Stimulated activated CD4-positive, alpha-beta T cell treated with anti-CD3 and anti-CD28 coated beads, Interleukin-4, amount 100 ng/mL, for 4 hours (primary cell): ENCODE results near the gene TTC39B.
A peak's percentile ranks its signal among the peaks of the same experiment; 100 is the strongest.
"Not testable (repeated sequence)": the region's sequence is repeated elsewhere in the genome, so short reads cannot be mapped to it uniquely, and the experiment has no call there.

Source experiments
- DNase-seq, 2 experiments: peaks; one replicate each; pipeline ENCODE4 v3.0.0-alpha.2; 2020

TTC39B gene

DNA sequence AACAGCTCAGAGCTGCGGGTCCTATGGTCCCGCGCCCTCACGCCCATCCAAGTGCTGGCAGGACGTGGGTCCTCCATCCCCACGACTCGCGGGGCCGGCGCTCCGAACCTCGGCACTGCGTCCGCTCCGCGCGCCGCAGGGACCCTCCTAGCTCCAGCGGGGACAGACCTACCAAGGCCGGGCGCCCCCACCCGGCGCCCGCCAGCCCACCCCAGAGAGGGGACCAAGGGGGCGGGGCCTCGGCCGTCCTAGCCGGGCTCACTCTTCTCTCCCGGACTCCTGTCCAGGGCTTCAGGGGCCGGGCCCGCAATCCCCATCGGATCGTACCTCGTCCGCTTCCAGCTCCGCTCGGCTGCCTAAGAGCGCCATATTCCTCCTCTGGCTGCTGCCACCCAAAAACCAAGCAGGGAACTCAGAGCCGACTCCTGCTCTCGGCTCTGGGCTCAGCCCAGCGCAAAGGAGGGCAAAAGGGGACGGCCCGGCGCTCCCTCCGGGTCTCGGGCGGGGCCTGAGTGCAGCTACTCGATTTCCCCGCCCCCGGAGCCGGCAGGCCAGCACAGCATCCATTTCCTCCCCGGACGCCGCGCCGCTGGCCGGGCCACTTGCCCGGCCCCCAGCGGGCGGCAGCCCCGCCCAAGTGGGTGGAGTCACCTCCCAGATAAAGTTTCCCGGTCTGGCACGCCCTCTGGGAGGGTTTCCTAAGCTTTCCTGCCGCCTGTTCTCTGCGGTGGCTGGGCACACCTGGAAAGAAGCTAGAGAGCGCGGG is at the start of gene TTC39B:
TSS of gene TTC39B (minus strand) at position 460 of the 766 bp plus-strand sequence. CDS start at position 369, 91 bp downstream.
- DNase-seq = peak; percentile 66 to 76

DNA sequence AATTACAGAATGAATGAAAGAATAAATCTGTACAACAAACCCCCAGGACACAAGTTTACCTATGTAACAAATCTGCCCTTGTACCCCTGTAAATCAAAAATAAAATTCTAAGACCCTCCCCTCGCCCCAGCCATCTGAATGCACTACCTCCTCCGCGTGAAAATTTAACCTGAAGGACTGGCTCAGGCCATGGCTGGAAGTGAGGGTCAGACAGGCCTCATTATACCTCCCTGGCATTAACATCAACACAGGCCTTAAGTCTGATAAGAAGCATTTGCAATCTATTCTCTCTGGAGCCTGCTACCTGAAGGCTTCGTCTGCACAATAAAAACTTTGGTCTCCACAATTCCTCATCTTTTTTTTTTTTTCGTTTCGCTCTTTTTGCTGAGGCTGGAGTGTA is 48.7 kb upstream of the TTC39B start:
- no peak for DNase-seq

DNA sequence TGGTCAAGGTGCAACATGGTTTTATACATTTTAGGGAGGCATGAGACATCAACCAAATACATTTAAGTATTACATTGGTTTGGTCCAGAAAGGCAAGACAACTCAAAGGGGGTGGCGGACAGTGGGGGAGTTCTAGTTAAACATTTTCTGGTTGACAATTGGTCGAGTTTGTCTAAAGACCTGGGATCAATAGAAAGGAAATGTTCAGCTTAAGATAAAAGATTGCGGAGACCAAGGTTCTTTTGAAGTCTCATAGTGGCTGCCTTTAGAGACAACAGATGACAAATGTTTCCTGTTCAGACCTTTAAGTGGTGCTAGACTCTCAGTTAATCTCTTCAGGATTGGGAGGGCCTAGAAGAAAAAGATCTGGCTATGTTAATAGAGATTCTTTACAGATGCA is 47.7 kb upstream of the TTC39B start:
- DNase-seq = no peak

DNA sequence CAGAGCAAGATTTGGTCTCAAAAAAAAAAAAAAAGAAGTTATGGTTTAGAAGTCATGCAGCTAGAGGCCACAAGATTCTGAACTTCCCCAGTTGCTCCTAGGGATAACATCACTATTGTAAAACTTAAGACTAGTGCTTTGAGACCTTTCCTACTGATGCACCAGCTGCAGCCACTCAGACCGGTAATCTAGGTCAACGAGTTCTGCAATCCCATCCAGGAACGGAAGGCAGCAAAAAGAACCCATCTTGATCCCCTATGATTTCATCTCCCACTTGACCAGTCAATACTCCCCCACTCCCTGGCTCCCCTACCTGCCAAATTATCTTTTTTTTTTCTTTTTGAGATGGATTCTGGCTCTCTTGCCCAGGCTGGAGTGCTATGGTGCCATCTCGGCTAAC is 46.9 kb upstream of the TTC39B start:
- DNase-seq = no peak

DNA sequence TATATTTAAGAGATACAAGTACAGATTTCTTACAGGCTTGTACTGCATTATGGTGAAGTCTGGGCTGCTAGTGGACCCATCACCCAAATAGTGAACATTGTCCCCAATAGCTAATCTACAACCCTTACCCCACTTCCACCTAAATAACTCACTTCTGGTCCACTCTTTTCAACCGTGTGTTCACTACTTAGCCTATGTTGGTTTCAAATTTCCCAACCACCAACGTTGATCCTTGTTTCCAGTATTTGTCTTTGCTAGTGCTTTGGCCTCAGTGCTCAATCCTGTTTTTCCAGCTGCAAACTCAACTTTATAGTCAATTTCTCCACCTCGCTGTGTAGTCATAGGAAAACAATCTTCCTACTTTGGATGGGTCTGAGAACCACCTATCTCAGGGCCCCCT is 45.3 kb upstream of the TTC39B start:
- DNase-seq = no peak

DNA sequence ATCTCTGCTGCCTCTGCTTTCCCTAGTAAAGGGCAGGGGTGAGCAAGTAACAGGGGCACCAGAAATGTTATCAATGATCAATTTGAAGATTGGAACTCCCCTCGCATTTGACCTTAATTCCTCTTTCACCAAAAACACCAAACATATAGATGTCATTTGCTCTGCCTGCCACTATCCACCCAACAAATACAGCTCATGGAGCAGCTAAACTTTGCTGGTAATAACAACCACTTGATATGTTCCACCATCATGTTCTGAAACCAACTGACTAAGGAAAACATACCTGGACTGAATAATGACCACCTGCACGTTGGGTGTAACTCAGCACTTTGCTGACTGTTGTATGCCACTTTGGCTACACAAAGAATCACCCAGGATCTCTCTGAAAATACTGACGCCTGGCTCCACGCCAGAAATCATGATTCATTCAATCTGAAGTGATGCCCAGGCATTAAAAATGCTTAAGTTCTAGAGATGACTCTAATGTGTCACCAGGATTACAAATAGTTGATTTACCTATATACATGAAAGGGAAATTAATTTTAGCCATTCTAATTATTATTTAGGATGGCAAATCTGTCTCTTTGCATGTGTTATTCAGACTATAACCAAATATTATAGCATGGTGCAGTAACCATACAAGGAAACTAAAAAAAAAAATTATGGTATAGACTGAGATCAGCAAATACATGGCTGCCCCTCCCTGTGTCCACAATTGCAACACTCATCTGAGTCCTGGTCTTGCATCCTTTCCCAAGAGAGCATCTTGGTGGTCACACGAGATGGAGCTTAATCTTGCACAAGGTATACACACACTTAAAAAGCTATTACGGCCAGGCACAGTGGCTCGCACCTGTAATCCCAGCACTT is 43.1 kb upstream of the TTC39B start:
- DNase-seq = peak; percentile 5 to 20

DNA sequence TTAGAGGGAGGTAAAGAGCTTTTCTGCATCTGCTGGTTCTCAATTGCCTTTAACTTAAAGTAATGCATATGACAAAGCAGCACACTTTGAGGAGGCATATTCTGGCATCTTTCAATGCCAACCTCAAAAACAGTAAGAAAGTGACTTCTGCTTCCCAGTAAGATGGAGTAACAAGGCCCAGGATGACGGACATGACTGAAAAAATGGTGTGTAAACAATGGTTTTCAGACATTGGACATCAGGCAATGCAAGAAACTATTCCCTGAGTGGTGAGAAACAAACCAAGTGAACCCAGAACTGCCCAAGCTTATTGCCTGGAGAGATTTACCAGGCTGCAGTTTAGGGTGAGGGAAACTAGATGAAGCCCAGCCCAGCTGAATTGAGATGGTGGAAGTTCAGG is 39.8 kb upstream of the TTC39B start:
- DNase-seq = no peak

DNA sequence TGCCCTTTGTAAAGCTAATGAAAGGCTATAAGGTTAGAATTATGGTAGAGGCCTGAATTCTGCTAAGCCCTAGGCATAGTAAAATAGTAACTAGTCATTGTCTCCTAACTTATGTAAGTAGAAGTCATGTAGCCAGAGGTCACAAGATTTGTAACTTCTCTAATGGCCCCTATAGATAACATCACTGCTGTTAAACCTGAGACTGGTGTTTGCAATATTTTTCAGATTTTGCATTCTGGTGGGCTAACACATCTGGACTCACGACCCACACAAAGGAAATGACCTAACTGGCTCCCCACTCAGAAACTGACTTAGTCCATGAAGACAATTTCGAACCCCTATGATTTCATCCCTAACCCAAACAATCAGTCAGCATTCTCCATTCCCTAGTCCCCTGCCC is 37.2 kb upstream of the TTC39B start:
- DNase-seq = no peak

DNA sequence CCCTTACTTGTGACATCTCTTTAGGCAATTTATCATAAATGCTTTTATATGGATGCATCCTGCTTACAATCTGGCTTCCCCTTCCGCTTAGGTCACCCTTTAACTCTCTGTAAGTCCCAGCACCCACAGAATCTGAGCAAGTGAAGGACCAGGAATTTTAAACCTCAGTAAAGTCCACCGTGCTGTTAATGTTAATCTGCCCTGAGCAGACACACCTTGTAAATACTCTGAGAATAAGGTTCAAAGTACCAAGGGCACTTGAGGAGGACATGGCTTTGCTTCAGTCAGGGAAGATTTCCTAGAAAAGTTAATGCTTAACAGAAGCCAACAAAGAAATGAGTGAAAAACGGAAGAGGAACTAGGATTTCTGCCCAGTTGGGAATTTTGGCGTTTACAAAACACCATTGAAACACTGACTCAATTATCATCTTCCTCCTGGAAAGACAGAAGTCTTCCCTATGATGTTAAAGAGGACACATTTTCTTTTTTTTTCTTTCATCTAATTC is 26.4 kb upstream of the TTC39B start:
- DNase-seq = no peak

DNA sequence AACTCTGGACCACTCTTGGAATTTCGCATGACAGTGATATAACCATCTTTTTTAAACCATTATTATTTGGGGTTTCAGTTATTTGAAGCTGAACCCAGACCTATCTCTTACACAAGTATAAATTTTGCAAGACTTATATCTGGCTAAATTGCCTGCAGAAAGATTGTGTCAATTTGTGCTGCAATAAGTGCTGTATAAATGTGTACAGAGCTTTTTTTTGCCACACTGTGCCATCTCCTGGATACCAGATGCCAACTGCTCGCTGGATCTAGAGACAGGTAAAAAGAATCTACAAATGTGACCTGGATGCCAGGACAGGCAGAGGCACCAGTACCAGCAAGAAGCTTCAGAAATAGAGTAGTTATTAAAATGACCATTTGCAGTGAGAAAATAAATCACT is 25.9 kb upstream of the TTC39B start:
- no peak for DNase-seq

DNA sequence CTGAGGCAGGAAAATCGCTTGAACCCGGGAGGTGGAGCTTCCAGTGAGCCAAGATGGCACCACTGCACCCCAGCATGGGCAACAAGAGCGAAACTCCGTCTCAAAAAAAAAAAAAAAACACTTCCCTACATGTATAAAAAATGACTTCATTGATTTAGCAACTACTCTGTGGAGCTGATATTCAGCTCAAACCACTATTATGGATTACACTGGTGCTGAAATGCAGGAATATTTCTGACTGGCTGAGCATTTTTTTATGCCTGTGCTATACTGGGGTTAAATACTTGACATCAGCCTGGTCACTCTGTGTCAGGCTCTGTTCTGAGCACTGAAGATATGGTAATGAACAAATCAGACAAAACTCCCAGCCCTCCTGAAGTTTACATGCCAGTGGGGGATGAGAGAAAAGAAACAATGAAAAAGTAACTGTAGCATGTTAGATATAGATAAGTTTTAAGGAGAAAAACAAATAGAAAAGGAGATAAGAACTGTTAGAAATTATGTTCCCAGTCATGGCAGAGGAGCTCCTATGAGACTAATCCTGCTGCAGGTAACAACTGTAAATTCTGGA is 22.6 kb upstream of the TTC39B start:
- no peak for DNase-seq

DNA sequence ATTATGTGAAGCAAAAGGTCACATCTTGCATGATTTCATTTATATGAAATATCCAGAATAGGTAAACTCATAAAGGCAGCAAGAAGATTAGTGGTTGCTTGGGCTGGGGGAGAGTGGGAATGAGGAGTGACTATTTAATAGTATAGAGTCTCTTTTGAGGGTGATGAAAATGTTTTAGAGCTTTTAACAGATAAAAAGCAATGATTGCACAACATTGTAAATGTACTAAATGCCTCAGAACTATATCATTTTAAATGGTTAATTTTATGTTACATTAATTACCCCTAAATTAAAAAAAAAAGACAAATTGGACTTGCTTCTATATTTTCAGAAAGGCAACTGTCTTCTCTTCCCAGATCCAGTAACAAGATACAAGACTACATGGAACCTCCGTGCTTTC is 21.9 kb upstream of the TTC39B start:
- no peak for DNase-seq

DNA sequence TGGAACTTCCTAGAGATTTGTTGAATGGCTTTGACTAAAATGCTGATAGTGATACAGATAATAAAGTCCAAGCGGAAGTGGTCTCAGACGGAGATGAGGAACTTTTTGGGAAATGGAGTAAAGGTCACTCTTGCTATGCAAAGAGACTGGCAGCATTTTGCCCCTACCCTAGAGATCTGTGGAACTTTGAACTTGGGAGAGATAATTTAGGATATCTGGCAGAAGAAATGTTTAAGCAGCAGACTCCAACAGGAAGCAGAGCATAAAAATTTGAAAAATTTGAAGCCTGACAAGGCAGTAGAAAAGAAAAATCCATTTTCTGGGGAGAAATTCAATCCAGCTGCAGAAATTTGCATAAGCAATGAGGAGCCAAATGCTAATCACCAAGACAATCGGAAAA is 15.7 kb upstream of the TTC39B start:
- DNase-seq = not testable (repeated sequence)

DNA sequence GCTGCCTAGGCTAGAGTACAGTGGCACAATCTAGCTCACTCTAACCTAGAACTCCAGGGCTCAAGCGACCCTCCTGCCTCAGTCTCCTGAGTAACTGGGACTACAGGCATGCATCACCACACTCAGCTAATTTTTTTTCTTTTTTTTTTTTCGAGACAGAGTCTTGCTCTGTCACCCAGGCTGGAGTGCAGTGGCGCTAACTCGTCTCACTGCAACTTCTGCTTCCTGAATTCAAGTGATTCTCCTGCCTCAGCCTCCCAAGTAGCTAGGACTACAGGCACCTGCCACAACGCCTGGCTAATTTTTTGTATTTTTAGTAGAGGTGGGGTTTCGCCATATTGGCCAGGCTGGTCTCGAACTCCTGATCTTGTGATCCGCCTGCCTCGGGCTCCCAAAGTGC is 12.6 kb upstream of the TTC39B start:
- DNase-seq = not testable (repeated sequence)

DNA sequence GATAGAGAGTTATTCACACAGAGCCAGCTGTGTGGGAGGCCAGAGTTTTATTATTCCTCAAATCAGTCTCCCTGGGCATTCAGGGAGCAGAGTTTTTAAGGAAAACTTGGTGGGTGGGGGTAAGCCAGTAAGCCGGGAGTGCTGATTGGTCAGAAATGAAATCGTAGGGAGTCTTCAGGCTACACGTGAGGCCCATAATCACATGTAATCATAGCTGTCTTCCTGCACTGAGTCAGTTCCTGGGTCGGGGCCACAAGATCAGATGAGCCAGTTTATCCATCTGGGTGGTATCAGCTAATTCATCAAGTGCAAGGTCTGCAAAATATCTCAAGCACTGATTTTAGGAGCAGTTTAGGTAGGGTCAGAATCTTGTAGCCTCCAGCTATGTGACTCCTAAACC is 10.8 kb upstream of the TTC39B start:
- DNase-seq = no peak

DNA sequence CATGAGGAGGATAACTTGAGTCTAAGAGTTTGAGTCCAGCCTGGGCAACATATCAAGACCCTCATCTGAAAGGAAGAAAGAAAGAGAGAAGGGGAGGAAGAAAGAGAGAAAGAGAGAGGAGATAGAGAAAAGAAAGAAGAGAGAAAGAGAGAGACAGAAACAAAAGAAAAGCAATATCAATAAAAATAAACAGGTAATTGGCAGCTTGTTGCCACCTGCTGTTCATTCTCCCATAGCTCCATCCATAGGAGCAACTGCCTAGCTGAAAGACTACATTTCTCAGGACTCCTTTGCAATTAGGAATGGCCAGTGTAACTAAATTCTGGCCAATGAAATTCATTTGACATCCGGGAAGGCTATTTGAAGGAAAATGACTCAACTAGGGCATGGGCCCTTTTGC is 4.6 kb upstream of the TTC39B start:
- no peak for DNase-seq

DNA sequence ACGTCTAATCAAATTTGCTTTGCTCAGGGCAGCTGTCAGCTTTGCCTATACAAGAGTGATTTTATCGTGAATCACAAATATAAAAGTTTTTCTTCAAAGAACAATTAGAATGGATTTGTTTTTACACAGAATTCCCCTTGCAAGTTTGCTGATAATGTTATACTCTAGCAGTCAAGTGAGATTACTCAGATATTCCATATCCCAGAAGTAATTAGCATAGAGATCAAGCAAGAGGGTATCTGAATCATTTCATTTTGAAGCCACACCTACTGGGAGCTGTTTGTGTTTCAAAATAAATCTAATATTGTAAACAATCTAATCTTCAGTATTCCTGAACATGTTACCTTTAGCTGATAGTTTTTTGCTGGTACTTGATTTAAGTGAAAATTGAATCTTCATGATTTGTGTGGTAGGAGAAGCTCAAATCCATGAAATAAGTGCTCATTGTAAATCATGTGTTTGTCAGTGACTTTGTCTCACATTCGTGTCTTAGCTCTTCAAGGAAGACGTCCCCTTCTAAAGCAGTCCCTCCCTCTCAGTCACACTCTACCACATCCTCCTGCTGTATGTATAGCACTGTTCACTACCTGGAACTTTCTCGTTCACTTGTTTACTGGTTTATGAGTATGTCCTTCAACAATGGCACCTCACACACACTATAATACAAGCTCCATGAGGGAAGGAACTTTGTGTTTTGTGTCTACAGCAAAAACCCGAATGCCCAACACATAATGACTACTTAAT is 3.3 kb upstream of the TTC39B start:
- DNase-seq = peak in 1 of 2 experiments; percentile 20

DNA sequence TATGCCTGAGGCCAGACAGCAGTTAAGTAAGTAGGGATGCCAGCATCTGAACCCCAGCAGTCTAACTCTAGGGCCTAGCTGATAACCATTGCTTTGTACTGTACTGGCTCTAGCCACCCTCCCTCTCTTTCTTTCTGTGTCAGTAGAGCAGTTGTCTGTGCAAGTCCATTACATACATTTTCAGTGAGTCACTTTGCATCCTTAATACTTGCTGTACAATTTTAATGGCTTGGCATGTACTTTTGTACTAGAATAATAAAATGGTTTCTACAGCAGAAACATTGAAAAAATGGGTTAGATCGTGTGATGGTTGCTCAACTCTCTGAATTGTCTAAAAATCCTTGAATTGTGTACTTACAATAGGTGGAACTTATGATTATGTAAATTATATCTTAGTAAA is 1.5 kb upstream of the TTC39B start:
- DNase-seq = no peak

DNA sequence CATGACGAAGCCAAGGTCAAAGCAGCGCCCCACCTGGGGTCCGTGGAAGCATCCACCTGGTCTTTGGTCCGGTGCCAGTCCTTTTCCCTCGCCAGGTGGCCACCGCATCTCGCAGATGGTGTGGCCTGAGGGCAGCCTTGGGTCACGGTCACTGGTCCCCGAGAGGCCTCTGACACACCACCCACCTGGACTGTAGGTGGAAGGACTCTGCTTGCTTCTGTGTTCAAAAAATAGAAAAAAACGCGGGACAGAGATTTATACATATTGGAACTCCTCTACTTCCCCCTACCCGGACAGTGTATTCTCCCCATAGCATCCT is 466 bp upstream of the TTC39B start:
- no peak for DNase-seq

DNA sequence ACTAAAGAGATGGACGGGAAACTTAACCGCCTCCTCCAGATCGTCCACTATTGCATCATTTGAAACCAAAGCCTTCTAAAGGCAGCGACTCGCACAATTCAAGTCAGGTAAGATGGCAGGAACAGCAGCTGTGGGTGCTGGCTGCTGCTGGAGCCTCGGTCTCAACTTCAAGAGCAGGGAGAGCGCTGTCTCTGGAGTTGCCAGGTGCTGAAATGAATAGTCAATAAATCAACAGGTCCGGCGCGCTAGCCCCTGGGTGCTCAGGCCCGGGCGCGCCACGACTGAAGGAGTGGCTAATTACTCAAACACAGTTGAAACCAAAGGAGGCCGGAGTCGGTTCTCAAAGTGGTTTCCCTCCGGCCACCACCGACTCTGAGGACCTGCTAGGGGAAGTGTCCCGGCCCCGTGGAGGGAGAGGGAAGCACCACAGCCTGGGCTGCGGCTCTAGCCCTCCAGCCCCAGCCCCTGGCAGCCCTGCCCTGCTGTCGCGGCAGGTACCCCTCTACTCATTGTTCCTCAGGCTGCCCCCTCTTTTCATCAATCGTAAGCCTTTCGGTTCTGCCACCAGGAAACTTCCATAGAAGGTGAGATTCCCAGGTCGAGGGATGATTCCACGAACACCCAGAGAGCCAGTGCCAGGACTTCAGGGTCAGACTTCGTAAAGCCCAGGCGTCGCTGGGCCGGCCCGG is 804 bp downstream of the TTC39B start:
- DNase-seq = peak; percentile 17 to 26

DNA sequence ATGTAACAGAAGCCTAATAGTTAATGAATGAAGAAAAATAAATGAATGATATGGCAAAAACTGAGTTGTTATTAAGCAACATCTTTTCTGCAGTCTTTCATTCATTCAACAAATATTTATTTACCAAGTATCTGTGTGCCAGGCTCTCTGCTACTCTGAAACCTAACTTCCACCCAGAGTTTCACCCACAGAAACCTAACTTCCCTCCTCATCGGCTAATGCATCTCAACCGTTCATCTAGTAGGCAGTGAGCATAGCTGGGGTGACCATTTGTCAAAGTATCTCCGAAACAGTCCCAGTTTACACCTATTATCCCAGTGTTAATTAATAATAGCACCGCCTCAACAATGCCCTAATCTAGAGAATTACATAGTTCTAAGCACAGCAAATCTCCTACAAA is 1.5 kb downstream of the TTC39B start:
- no peak for DNase-seq

DNA sequence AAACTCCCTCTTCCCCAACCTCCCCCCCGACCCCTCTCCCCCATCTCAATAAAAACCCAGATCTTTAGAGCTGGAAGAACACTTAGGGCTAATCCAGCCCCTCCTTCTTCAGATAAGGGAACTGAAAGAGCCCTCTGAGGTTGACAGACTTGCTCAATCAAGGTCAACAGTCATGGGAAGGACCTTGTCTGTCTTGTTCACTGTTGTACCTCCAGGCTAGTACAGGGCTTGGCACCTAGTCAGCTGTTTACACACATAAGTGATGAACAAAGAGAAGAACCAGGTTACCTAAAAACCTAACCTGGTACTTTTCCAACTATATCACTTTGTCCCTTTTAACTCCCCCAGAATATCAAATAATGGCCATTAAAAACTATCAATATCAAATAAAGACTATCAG is 2.4 kb downstream of the TTC39B start:
- DNase-seq = no peak

DNA sequence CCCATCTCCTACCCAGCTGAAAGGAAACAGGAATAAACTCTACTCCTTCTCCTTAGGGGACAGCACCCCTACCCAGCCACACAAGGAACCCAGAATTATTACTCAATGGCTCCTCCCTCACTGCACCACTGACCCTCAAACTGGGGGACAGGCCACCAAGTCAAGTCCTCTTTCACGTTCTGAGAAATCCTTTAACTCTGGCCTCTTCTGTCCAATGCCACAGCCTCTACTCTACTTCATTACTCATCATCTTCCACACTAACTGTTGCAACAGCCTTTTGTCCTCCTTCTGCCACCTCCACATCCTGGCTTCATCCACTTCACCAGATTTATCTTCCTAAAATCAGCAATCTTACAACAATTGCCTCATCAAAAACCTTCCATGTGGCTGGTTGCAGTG is 6.8 kb downstream of the TTC39B start:
- no peak for DNase-seq
